Measurements from ENCODE around the gene ELAVL2.

Gene ELAVL2

GRCh38 chr9:23826120-23826629 is at the start of gene ELAVL2:
Gene ELAVL2 (minus strand): TSS chr9:23826240. CDS start chr9:23762234, 64,006 bp downstream.
- DNase-seq (ENCODE audit: low read depth, low spot score), result peak; percentile 64
- ChIA-PET POLR2A (no interaction called here), CTCF (no interaction called here)
- TF ChIP-seq CTCF (IDR thresholded peaks at IDR 0.05; ENCODE audit: insufficient read depth, low read length, missing control alignments), result no peak
- peak within 1 kb of the TSS; percentile 55 for H3K4me3 ChIP-seq (ENCODE audit: low read depth, low read length)

- DNase-seq (ENCODE audit: low read depth, low spot score), result no peak
- POLR2A ChIA-PET, result no interaction called here
- no peak for TF ChIP-seq CTCF (IDR thresholded peaks at IDR 0.05; ENCODE audit: insufficient read depth, low read length, missing control alignments)
- CTCF ChIA-PET, result no interaction called here
- H3K4me3 ChIP-seq (ENCODE audit: low read depth, low read length), result no peak overlapping the region
Measured at GRCh38 chr9:23858234-23858633, 32.2 kb upstream of the ELAVL2 start.

GRCh38 chr9:23855873-23856604 is 30.0 kb upstream of the ELAVL2 start:
- H3K4me3 ChIP-seq (ENCODE audit: low read depth, low read length), result no peak overlapping the region
- CTCF ChIA-PET, result no interaction called here
- DNase-seq (ENCODE audit: low read depth, low spot score), result no peak
- POLR2A ChIA-PET, result no interaction called here
- TF ChIP-seq CTCF (IDR thresholded peaks at IDR 0.05; ENCODE audit: insufficient read depth, low read length, missing control alignments), result no peak

GRCh38 chr9:23850690-23851629 is 24.9 kb upstream of the ELAVL2 start:
- H3K4me3 ChIP-seq (ENCODE audit: low read depth, low read length), result peak overlapping the region; percentile 34
- TF ChIP-seq CTCF (IDR thresholded peaks at IDR 0.05; ENCODE audit: insufficient read depth, low read length, missing control alignments), result no peak
- DNase-seq (ENCODE audit: low read depth, low spot score), result no peak
- POLR2A ChIA-PET, result no interaction called here
- CTCF ChIA-PET, result no interaction called here

- TF ChIP-seq CTCF (IDR thresholded peaks at IDR 0.05; ENCODE audit: insufficient read depth, low read length, missing control alignments), result no peak
- no peak for DNase-seq (ENCODE audit: low read depth, low spot score)
- H3K4me3 ChIP-seq (ENCODE audit: low read depth, low read length), result no peak overlapping the region
- CTCF ChIA-PET, result no interaction called here
- POLR2A ChIA-PET, result no interaction called here
Measured at GRCh38 chr9:23850242-23850689, 24.2 kb upstream of the ELAVL2 start.

Measured in AG04449 (cell line).